MM.1S (cell line): ENCODE results near the gene PARVB.

Experiments used
- DNase-seq: peaks from one replicate; pipeline ENCODE4 v3.0.0-alpha.2; 2015
- H2AFZ ChIP-seq: fragments of 300-600 bp; sonication (generic); 2 replicates; pipeline ENCODE4 v1.6.0; 2016; ENCODE audit warnings: antibody characterized with exemption, low read length
- H3F3A ChIP-seq: fragments of 300-600 bp; sonication (generic); 2 replicates; pipeline ENCODE4 v1.6.1; 2016; ENCODE audit warnings: mild to moderate bottlenecking, antibody characterized with exemption, low read length, moderate library complexity, mixed read lengths; ENCODE audit not compliant: insufficient read depth
- H3K27ac ChIP-seq: fragments of 300-600 bp; sonication (generic); 2 replicates; pipeline ENCODE4 v1.5.1; 2016; ENCODE audit warnings: mild to moderate bottlenecking, low read length
- H3K27me3 ChIP-seq: fragments of 300-600 bp; sonication (generic); replicated peaks from 2 replicates; pipeline ENCODE4 v1.6.0; 2016; ENCODE audit warnings: low read length; ENCODE audit not compliant: insufficient read depth
- H3K36me3 ChIP-seq: fragments of 300-600 bp; sonication (generic); replicated peaks from 2 replicates; pipeline ENCODE4 v1.6.1; 2016; ENCODE audit warnings: mild to moderate bottlenecking, low read length, mixed read lengths; ENCODE audit not compliant: insufficient read depth
- H3K4me1 ChIP-seq: fragments of 300-600 bp; sonication (generic); 2 replicates; pipeline ENCODE4 v1.6.1; 2016; ENCODE audit warnings: low read length, mixed read lengths
- H3K4me2 ChIP-seq: fragments of 300-600 bp; sonication (generic); 2 replicates; pipeline ENCODE4 v1.6.0; 2016; ENCODE audit warnings: low read depth, low read length
- H3K4me3 ChIP-seq: fragments of 300-600 bp; sonication (generic); 2 replicates; pipeline ENCODE4 v1.5.1; 2016; ENCODE audit warnings: low read length, mixed read lengths
- H3K79me2 ChIP-seq: fragments of 300-600 bp; sonication (generic); 2 replicates; pipeline ENCODE4 v1.6.1; 2016; ENCODE audit warnings: mixed run types, low read length, mixed read lengths
- H3K9ac ChIP-seq: fragments of 300-600 bp; sonication (generic); 2 replicates; pipeline ENCODE4 v1.6.1; 2016; ENCODE audit warnings: low read length, mixed read lengths
- H3K9me2 ChIP-seq: fragments of 300-600 bp; sonication (generic); replicated peaks from 2 replicates; pipeline ENCODE4 v1.6.1; 2016; ENCODE audit warnings: mild to moderate bottlenecking, low read length, mixed read lengths; ENCODE audit not compliant: insufficient read depth
- H3K9me3 ChIP-seq: fragments of 300-600 bp; sonication (generic); replicated peaks from 2 replicates; pipeline ENCODE4 v1.6.1; 2016; ENCODE audit warnings: mild to moderate bottlenecking, low read length, mixed read lengths; ENCODE audit not compliant: insufficient read depth
- H4K20me1 ChIP-seq: fragments of 300-600 bp; sonication (generic); 2 replicates; pipeline ENCODE4 v1.6.1; 2016; ENCODE audit warnings: mild to moderate bottlenecking, low read length, moderate library complexity, mixed read lengths; ENCODE audit not compliant: insufficient read depth
- EZH2 ChIP-seq: fragments of 300-600 bp; sonication (generic); optimal IDR thresholded peaks from 2 replicates; pipeline ENCODE3; 2017; ENCODE audit warnings: low read depth, mild to moderate bottlenecking, antibody characterized with exemption, low read length, mixed read lengths
- EZH2phosphoT487 ChIP-seq: fragments of 300-600 bp; sonication (generic); IDR thresholded peaks from 2 replicates; pipeline ENCODE4 v1.6.1; 2018; ENCODE audit warnings: antibody characterized with exemption, low read length
- TF ChIP-seq, protein P1 (sequence below): fragments of 300-600 bp; sonication (generic); IDR thresholded peaks from 2 replicates; pipeline ENCODE4 v1.5.1; 2016; ENCODE audit warnings: antibody characterized with exemption, low read length, mixed read lengths

The PARVB gene

DNA sequence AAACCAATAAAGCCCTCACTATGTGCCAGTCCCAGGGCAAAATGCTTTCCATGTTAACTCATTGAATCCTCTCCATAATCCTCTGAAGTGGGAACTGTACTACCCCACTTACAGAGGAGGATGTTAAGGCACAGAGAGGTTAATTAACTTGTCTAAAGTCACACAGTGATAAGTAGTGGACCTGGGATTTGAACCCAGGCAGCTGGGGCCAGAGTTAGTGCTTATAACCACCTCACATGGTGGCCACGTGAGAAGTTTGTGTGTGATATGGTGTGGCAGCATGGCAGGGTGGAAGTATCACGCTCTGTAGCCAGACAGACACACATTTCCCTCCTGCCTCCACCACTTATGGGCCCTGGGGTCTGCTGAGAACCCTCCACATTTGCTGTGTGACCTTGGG, 173.2 kb downstream of the PARVB start:
- no peak overlapping the region for H3K9ac ChIP-seq
- no peaks in the 10 kb centered on the region for H3K9me3 ChIP-seq
- no peak overlapping the region for H2AFZ ChIP-seq
- DNase-seq, result no peak
- H3K9me2 ChIP-seq, result no peaks in the 10 kb centered on the region
- H3K27ac ChIP-seq, result no peak overlapping the region
- peaks cover 28% of the 10 kb centered on the region for H3K4me1 ChIP-seq
- no peaks in the 10 kb centered on the region for H3K79me2 ChIP-seq
- H3K4me2 ChIP-seq, result no peak overlapping the region
- no peaks in the 10 kb centered on the region for H4K20me1 ChIP-seq
- 0 out of 2 replicates have a peak, but pooled peaks cover 7% of the 10 kb centered on the region for H3F3A ChIP-seq
- H3K27me3 ChIP-seq, result peaks cover 23% of the 10 kb centered on the region
- TF ChIP-seq, protein P1, sequence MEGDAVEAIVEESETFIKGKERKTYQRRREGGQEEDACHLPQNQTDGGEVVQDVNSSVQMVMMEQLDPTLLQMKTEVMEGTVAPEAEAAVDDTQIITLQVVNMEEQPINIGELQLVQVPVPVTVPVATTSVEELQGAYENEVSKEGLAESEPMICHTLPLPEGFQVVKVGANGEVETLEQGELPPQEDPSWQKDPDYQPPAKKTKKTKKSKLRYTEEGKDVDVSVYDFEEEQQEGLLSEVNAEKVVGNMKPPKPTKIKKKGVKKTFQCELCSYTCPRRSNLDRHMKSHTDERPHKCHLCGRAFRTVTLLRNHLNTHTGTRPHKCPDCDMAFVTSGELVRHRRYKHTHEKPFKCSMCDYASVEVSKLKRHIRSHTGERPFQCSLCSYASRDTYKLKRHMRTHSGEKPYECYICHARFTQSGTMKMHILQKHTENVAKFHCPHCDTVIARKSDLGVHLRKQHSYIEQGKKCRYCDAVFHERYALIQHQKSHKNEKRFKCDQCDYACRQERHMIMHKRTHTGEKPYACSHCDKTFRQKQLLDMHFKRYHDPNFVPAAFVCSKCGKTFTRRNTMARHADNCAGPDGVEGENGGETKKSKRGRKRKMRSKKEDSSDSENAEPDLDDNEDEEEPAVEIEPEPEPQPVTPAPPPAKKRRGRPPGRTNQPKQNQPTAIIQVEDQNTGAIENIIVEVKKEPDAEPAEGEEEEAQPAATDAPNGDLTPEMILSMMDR, result no peak
- TF ChIP-seq EZH2phosphoT487, result no peak
- TF ChIP-seq EZH2, result no peak
- no peak overlapping the region for H3K4me3 ChIP-seq
- no peaks in the 10 kb centered on the region for H3K36me3 ChIP-seq

DNA sequence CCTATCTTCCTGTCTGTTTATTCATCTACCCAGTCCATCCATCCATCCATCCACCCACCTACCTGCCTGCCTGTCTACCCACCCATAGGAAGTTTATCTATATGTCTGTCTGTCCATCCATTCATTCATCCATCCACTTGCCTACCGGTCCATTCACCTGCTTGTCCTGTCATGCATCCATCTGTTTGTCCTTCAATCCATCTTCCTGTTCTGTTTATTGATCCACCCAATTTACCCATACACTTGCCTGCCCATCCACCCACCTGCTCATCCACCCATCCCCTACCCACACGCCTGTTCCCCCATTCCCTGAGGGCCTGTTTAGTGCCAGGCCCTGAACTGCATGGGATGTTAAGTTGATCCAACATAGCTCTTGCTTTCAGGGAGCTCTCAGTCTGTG, 175.1 kb downstream of the PARVB start:
- H3K9me2 ChIP-seq, result no peaks in the 10 kb centered on the region
- TF ChIP-seq EZH2 (no peak), EZH2phosphoT487 (no peak)
- TF ChIP-seq, protein P1, result no peak
- peaks cover 10% of the 10 kb centered on the region; the same call in 1 of the 2 replicates for H3K4me1 ChIP-seq
- H3K27me3 ChIP-seq, result peaks cover 33% of the 10 kb centered on the region
- H4K20me1 ChIP-seq, result no peaks in the 10 kb centered on the region
- no peaks in the 10 kb centered on the region for H3K79me2 ChIP-seq
- no peaks in the 10 kb centered on the region for H3K9me3 ChIP-seq
- H2AFZ ChIP-seq, result no peak overlapping the region
- no peak for DNase-seq
- H3K27ac ChIP-seq, result no peak overlapping the region
- no peaks in the 10 kb centered on the region for H3K36me3 ChIP-seq
- no peak overlapping the region for H3K4me2 ChIP-seq
- no peaks in the 10 kb centered on the region for H3F3A ChIP-seq
- no peak overlapping the region for H3K4me3 ChIP-seq
- H3K9ac ChIP-seq, result no peak overlapping the region

DNA sequence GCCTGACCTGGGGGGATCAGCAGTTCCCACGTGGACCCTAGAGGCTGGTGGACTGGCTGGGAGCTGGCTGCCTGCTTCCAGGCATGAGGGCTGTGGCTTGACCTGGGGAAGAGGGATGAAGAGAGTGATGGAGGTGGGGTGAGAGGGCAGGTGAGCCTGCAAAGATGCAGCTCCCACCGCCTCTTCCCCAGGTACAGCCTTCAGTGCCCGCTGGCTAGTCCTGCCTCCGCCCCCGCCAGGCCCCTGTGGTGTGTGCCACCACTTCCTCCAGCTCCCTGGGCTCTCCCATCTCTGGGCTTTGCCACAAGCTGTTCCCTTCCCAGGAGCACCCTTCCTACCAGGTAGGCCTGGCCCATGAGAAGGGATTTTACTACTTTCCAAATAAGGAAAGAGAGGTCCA, 175.8 kb downstream of the PARVB start:
- H3K4me1 ChIP-seq, result peaks cover 8% of the 10 kb centered on the region; the same call in 1 of the 2 replicates

More for the DNA sequence above, 175.8 kb downstream of the PARVB start:
- H3K9me2 ChIP-seq, result no peaks in the 10 kb centered on the region
- no peaks in the 10 kb centered on the region for H4K20me1 ChIP-seq
- H3K36me3 ChIP-seq, result no peaks in the 10 kb centered on the region
- no peak for DNase-seq
- TF ChIP-seq EZH2 (no peak), EZH2phosphoT487 (no peak)
- TF ChIP-seq, protein P1, result no peak
- no peak overlapping the region for H3K4me3 ChIP-seq
- peaks cover 40% of the 10 kb centered on the region for H3K27me3 ChIP-seq
- no peaks in the 10 kb centered on the region for H3K79me2 ChIP-seq
- H3K27ac ChIP-seq, result no peak overlapping the region
- H2AFZ ChIP-seq, result no peak overlapping the region
- H3K9ac ChIP-seq, result no peak overlapping the region
- H3K9me3 ChIP-seq, result no peaks in the 10 kb centered on the region
- H3K4me2 ChIP-seq, result no peak overlapping the region
- no peaks in the 10 kb centered on the region for H3F3A ChIP-seq
